ENCODE data around the gene CFAP58. TPM values are rescaled to one million over a fixed set of nuclear protein-coding genes. Genes with fewer than 3 reads are reported as not detected.

Gene CFAP58
- total and polyA plus RNA-seq, 2 donors (not counting 3 experiments of a cell fraction or from before 2014, with no cell fraction given) = 0.07 to 0.29 TPM

GRCh38 chr10:104483582-104483981 is 129.9 kb downstream of the CFAP58 start:
- Histone ChIP-seq H3K4me1 (ENCODE audit: control insufficient read depth, extremely low read depth, insufficient read depth, low read length) (no peaks in the 10 kb centered on the region), H2AFZ (ENCODE audit: low read depth, low read length) (no peak overlapping the region), H3K79me2 (ENCODE audit: control insufficient read depth, insufficient read depth, low read length) (no peaks in the 10 kb centered on the region), H3K9me1 (replicated peaks; ENCODE audit: control insufficient read depth, extremely low read depth, insufficient read depth, low read length) (no peaks in the 10 kb centered on the region), H3K27me3 (ENCODE audit: control insufficient read depth in 2 of 2, insufficient read depth in 2 of 2, low read length in 2 of 2) (no peaks in the 10 kb centered on the region), H4K20me1 (replicated peaks; ENCODE audit: control insufficient read depth, extremely low read depth, insufficient read depth, low read length) (no peaks in the 10 kb centered on the region), H3K9ac (replicated peaks; ENCODE audit: extremely low read depth, insufficient read depth, low read length) (no peak overlapping the region), H3K9me3 (replicated peaks; ENCODE audit: control insufficient read depth, insufficient read depth, low read length) (no peaks in the 10 kb centered on the region), H3K4me3 (replicated peaks in 1 of 3; ENCODE audit: insufficient read depth in 1 of 3, low read depth in 1 of 3, low read length in 3 of 3) (no peak overlapping the region), H3K36me3 (ENCODE audit: control insufficient read depth in 2 of 2, extremely low read depth in 1 of 2, insufficient read depth in 2 of 2, low read length in 2 of 2) (no peaks in the 10 kb centered on the region), H3K27ac (ENCODE audit: insufficient read depth, low read depth, low read length) (no peak overlapping the region), H3K4me2 (ENCODE audit: insufficient read depth, low read length) (no peak overlapping the region)
- intact Hi-C loops (cut with micrococcal nuclease) (no loop called here), dilution Hi-C loops (cut with MboI; ENCODE audit: extremely low pct_ligation_motif_present, low sequenced_read_pairs) (no loop called here)
- BruUV-seq (replicated peaks) = no TSS peak
- no peak for DNase-seq (ENCODE audit: low read depth, low spot score)
- POLR2A ChIA-PET = no interaction called here
- CTCF ChIA-PET = no interaction called here
- TF ChIP-seq MYC (IDR thresholded peaks at IDR 0.05; ENCODE audit: low read depth, low read length) (no peak), GATA2 (IDR thresholded peaks at IDR 0.05; ENCODE audit: insufficient read depth, insufficient read length, low read depth, low read length) (no peak), EZH2 (IDR thresholded peaks at IDR 0.05; ENCODE audit: borderline replicate concordance, low read depth, low read length, severe bottlenecking) (no peak), POLR2A (IDR thresholded peaks at IDR 0.05; ENCODE audit: low read depth, low read length) (no peak), CTCF (IDR thresholded peaks at IDR 0.05; ENCODE audit: extremely low read depth in 1 of 2, insufficient read depth in 1 of 2, low read depth in 1 of 2, low read length in 2 of 2) (no peak), JUN (IDR thresholded peaks at IDR 0.05; ENCODE audit: borderline replicate concordance, insufficient read depth, insufficient read length, low read depth) (no peak), POLR2AphosphoS5 (IDR thresholded peaks at IDR 0.05; ENCODE audit: insufficient read depth, low read depth, low read length) (no peak)
- no peak for FAIRE-seq

GRCh38 chr10:104485632-104486031 is 132.0 kb downstream of the CFAP58 start:
- dilution Hi-C loops (cut with MboI; ENCODE audit: extremely low pct_ligation_motif_present, low sequenced_read_pairs) = no loop called here

More at GRCh38 chr10:104485632-104486031, 132.0 kb downstream of the CFAP58 start:
- no peak overlapping the region for H3K27ac ChIP-seq (ENCODE audit: insufficient read depth, low read depth, low read length)
- no peak overlapping the region for H3K4me2 ChIP-seq (ENCODE audit: insufficient read depth, low read length)
- FAIRE-seq (no peak), DNase-seq (ENCODE audit: low read depth, low spot score) (no peak)
- ChIA-PET POLR2A (no interaction called here), CTCF (no interaction called here)
- TF ChIP-seq CTCF (IDR thresholded peaks at IDR 0.05; ENCODE audit: extremely low read depth in 1 of 2, insufficient read depth in 1 of 2, low read depth in 1 of 2, low read length in 2 of 2) (no peak), MYC (IDR thresholded peaks at IDR 0.05; ENCODE audit: low read depth, low read length) (no peak), GATA2 (IDR thresholded peaks at IDR 0.05; ENCODE audit: insufficient read depth, insufficient read length, low read depth, low read length) (no peak), EZH2 (IDR thresholded peaks at IDR 0.05; ENCODE audit: borderline replicate concordance, low read depth, low read length, severe bottlenecking) (no peak), FOS (IDR thresholded peaks at IDR 0.05; ENCODE audit: borderline replicate concordance, insufficient read depth, low read length) (no peak), POLR2A (IDR thresholded peaks at IDR 0.05; ENCODE audit: low read depth, low read length) (no peak), POLR2AphosphoS5 (IDR thresholded peaks at IDR 0.05; ENCODE audit: insufficient read depth, low read depth, low read length) (no peak), JUN (IDR thresholded peaks at IDR 0.05; ENCODE audit: borderline replicate concordance, insufficient read depth, insufficient read length, low read depth) (no peak)
- TF ChIP-seq, protein P1, sequence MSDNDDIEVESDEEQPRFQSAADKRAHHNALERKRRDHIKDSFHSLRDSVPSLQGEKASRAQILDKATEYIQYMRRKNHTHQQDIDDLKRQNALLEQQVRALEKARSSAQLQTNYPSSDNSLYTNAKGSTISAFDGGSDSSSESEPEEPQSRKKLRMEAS (IDR thresholded peaks at IDR 0.05; ENCODE audit: insufficient read depth, insufficient read length) = no peak
- H3K4me3 ChIP-seq (replicated peaks in 1 of 3; ENCODE audit: insufficient read depth in 1 of 3, low read depth in 1 of 3, low read length in 3 of 3) = no peak overlapping the region
- no peak overlapping the region for H3K9ac ChIP-seq (replicated peaks; ENCODE audit: extremely low read depth, insufficient read depth, low read length)
- intact Hi-C loops (cut with micrococcal nuclease) = no loop called here
- H3K9me1 ChIP-seq (replicated peaks; ENCODE audit: control insufficient read depth, extremely low read depth, insufficient read depth, low read length) = no peaks in the 10 kb centered on the region
- H3K27me3 ChIP-seq (ENCODE audit: control insufficient read depth in 2 of 2, insufficient read depth in 2 of 2, low read length in 2 of 2) = no peaks in the 10 kb centered on the region
- H3K9me3 ChIP-seq (replicated peaks; ENCODE audit: control insufficient read depth, insufficient read depth, low read length) = no peaks in the 10 kb centered on the region
- BruUV-seq (replicated peaks) = no TSS peak
- H3K36me3 ChIP-seq (ENCODE audit: control insufficient read depth in 2 of 2, extremely low read depth in 1 of 2, insufficient read depth in 2 of 2, low read length in 2 of 2) = no peaks in the 10 kb centered on the region
- H4K20me1 ChIP-seq (replicated peaks; ENCODE audit: control insufficient read depth, extremely low read depth, insufficient read depth, low read length) = no peaks in the 10 kb centered on the region
- H3K79me2 ChIP-seq (ENCODE audit: control insufficient read depth, insufficient read depth, low read length) = no peaks in the 10 kb centered on the region
- no peak overlapping the region for H2AFZ ChIP-seq (ENCODE audit: low read depth, low read length)
- no peaks in the 10 kb centered on the region for H3K4me1 ChIP-seq (ENCODE audit: control insufficient read depth, extremely low read depth, insufficient read depth, low read length)
